HG03565 (cell line): Measurements from ENCODE around the gene SLC7A8.
"Not testable (repeated sequence)": the region's sequence is repeated elsewhere in the genome, so short reads cannot be mapped to it uniquely, and the experiment has no call there.

Experiments
- ATAC-seq: cut with Tn5 transposase; IDR thresholded peaks from one replicate; pipeline ENCODE4 v1.9.1; 2021; ENCODE audit warnings: mild to moderate bottlenecking, moderate library complexity; ENCODE audit not compliant: unreplicated experiment

Gene SLC7A8

DNA sequence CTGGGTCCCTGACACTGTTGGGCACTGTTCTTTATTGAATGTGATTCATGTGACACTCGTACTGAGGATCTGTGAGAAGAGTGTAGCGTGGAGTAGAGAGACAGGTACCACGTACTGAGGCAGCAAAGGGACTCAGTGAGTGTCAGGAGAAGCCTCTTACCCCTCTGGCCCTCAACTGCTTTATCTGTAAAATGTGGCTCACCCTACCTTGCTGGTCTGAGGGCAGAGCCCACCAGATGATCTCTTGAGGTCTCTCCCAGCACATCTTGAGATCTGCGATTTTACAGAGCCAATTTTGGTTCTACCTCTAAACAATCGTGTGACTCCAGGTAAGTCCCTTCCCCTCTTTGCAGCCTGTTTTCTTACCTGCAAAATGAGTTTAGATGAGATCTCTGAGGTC lies 67.5 kb downstream of the SLC7A8 start:
- no peak for ATAC-seq

- no peak for ATAC-seq
Measured at GRCh38 chr14:23115039-23115731, 68.3 kb downstream of the SLC7A8 start.

DNA sequence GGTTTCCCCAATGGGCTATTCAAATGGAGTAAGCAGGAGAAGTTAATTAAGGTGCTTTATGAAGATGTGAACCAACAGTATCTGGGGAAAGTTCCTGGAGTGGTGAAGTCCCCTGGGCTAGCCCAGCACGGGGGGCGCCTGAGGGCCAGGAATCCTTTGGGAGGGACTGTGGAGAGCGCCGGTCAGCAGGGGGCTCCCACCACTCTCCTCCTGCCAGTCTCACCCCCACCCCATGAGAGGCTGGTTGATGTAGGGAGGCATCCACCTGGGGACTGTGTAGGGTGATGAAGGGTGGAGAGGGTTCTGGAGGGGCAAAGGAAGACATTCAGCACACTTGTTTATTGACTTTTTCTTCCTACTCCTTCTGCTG lies 68.8 kb downstream of the SLC7A8 start:
- ATAC-seq = no peak

DNA sequence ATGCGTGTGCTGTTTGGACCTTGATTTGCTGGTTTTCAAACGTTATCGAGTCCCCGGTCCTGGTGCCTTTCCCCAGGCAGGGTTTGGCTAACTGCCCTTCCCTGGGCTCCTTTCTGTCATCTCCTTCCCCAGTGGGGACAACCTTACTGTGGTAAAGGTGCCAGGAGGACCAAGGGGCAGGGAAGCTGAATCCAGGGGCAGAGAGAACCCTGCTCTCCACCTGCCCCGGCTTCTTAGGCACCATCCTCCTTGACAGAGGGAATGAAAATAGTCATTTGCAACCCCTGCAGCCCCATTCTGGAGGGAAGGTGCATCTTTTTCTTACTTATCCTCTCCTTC lies 69.4 kb downstream of the SLC7A8 start:
- no peak for ATAC-seq

GRCh38 chr14:23113431-23114119 lies 69.9 kb downstream of the SLC7A8 start:
- no peak for ATAC-seq

- ATAC-seq = no peak
Measured at GRCh38 chr14:23112359-23113178, 70.9 kb downstream of the SLC7A8 start.

DNA sequence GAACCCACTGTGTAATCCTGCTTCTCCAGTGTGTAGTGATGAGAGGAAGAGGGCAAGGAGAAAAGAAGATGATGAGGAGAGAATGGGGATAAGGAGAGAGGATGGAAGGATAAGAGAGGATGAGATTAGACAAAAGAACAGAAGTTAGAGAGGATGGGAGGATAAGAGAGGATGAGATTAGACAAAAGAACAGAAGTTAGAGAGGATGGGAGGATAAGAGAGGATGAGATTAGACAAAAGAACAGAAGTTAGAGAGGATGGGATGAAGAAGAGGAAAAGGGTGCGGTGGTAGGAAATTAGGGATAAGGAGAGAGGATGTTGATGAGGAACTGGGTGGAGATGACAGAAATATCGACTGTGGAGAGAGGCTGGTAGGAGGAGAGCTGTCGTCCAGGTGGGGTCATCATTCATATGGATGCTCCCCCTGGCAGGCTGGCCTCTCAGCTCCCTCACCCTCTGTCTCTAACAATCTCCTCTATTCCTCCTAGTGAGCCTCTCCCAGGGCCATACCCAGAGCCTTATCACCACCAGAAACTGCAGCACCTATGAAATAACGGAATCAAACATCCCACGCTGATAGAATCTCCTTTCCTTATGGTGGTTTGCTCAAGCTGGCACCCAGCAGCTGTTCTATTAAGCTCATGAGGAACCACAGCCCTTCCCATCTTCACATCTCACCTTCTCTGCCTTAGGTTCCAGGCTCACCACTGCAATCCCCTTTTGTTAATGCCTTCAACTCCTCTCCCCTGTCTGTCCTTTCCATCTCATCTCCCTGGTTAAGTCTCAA lies 72.7 kb downstream of the SLC7A8 start:
- ATAC-seq = no peak

GRCh38 chr14:23109769-23110168 lies 73.7 kb downstream of the SLC7A8 start:
- ATAC-seq = no peak

GRCh38 chr14:23108169-23108568 lies 75.3 kb downstream of the SLC7A8 start:
- not testable (repeated sequence) for ATAC-seq

- not testable (repeated sequence) for ATAC-seq
Measured at GRCh38 chr14:23107620-23108019, 75.8 kb downstream of the SLC7A8 start.

- no peak for ATAC-seq
Measured at GRCh38 chr14:23106747-23107045, 76.8 kb downstream of the SLC7A8 start.

DNA sequence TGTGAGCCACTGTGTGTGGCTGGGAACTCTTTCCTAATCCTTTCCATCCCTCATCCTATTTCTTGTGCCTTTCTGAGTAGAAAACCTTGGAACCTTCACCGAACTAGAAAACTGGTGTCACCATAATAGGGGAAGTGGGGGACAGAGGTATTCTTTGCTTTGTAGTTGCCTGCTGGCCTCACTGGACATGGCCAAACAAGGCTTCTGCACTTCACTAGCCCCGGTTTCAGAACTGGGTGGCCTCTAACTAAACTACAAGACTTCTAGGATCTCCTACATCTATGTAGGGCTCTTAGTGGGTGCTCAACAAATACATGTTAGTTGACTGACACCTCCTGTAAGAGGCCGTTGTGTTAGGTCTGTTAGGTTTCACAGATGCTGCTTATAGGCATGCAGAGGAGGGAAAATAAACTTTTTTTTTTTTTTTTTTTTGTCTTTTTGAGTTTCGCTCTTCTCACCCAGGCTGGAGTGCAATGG lies 78.1 kb downstream of the SLC7A8 start:
- no peak for ATAC-seq

DNA sequence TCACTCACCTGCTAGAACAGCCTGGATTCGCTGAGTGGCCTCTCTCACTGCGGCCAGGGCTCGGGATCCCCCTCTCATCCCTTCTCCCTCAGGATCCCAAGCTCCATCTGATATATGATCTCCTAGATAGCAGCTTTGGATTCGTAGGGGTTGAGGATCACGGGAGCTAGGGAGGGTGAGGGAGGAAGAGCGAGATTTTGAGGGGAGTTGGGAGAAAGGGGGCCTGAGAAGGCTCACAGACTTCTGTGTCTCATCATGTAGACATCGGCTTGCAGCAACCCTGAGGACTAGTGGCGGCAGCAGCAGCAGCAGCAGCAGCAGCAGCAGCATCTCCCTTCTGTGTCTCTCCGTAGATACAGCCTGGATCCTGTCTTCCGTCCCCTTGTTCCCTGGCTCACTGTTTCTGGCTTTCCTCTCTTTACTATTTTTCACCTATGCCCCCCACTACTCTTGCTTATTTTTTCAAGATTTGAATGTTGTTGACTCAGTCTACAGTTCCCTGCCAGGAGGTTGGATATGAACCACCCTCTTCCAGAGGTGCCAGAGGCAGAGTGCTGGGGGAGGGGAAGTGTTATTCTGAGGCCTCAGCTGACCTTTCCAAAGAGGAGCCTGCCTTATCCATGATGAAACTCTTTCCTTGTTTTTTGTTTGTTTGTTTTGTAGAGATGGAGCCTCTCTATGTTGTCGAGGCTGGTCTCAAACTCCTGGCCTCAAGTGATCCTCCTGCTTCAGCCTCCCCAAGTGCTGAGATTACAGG lies 78.7 kb downstream of the SLC7A8 start, which contains the start of gene CIROP:
TSS of gene CIROP (minus strand) at position 399 of the 757 bp plus-strand sequence. CDS start at position 330, 69 bp downstream.
- no peak for ATAC-seq

DNA sequence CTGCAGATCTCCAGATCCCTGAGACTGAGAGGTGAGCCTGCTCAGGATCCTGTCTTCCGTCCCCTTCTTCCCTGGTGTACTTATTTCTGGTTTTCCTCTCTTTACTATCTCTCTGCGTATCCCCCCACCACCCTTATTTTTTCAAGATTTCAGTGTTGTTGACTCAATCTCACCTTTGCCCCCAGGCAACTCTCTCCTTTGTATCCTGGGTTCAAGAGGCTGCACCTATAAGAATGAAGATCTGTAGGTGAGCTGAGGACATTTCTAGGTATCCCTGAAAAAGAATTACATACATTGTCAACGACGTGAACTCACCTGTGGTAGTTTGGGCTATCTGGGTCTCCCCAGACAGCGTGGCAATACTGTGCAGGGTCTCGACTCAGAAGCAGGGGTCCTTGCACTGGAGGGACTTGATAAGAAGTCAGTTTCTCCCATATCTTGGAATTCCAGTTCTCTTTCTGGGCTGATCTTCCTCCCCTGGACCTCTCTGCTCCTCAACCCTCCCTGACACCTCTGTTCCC lies 79.3 kb downstream of the SLC7A8 start:
- ATAC-seq = no peak

GRCh38 chr14:23103581-23103980 lies 79.9 kb downstream of the SLC7A8 start:
- ATAC-seq = no peak

GRCh38 chr14:23102801-23103200 lies 80.7 kb downstream of the SLC7A8 start:
- no peak for ATAC-seq

- ATAC-seq = no peak
Measured at GRCh38 chr14:23101986-23102625, 81.4 kb downstream of the SLC7A8 start.

DNA sequence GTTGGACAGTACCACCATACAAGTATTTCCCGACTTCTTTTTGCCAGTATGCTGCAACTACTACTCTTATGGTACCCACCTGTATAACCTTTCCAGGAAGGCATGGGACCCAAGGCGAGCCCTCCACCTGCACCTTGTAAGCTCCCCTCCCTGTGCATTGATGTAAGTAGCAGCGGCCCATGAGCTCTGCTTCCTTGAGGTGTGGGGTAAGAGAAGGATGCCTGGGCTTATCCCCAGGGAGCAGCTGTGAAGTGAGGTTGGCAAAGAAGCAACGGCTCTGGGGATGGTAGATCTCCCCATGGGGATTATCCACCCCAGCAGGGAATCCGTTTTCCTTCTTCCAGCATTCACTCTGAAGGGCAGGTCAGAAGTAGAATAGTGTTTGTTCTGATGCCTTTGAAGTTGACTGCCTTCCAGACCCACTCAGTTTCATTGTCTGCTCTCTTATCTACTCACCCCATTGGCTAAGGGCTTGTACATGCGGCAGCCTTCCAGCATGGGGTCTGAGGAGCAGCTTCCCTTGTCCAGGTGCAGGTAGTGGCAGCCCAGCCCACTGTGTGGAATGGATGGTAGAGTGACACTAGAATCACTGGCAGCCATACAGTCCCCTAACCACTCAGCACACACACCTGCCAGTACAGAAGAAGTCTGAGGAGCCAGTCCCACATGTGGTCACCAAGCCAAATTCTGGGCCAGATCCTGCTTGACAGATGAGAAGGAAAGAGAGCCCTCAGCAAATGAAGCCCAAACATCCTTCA lies 82.1 kb downstream of the SLC7A8 start:
- ATAC-seq = no peak
